ENCODE measurements around the gene ELOA.

GRCh38 chr1:23756676-23757075, 13.4 kb downstream of the ELOA start:
- no peak for TF ChIP-seq CTCF (IDR thresholded peaks at IDR 0.05)
- TF ChIP-seq POLR2A (IDR thresholded peaks at IDR 0.05) = no peak

Measured in Peyer's patch (tissue), 4 donors.